CD4-positive, alpha-beta T cell treated with Interleukin-15 for 1 hour (primary cell): ENCODE data around the gene TGOLN2.

ENCODE experiments used
- DNase-seq: peaks from one replicate; pipeline ENCODE4 v3.0.0-alpha.2; 2020

Gene TGOLN2

GRCh38 chr2:85303780-85304531 is 23.8 kb downstream of the TGOLN2 start:
- DNase-seq, result no peak

GRCh38 chr2:85302121-85302520 is 25.7 kb downstream of the TGOLN2 start:
- no peak for DNase-seq

GRCh38 chr2:85291425-85292023 is 36.3 kb downstream of the TGOLN2 start:
- DNase-seq, result no peak

- no peak for DNase-seq
Observed at GRCh38 chr2:85288244-85288725, 39.5 kb downstream of the TGOLN2 start.

- DNase-seq, result no peak
Observed at GRCh38 chr2:85287721-85288120, 40.1 kb downstream of the TGOLN2 start.

GRCh38 chr2:85286918-85287317 is 40.9 kb downstream of the TGOLN2 start:
- DNase-seq, result no peak

- DNase-seq, result no peak
Observed at GRCh38 chr2:85283641-85284040, 44.1 kb downstream of the TGOLN2 start.

- DNase-seq, result no peak
Observed at GRCh38 chr2:85282914-85283313, 44.9 kb downstream of the TGOLN2 start.

- DNase-seq, result no peak
Observed at GRCh38 chr2:85281553-85281952, 46.2 kb downstream of the TGOLN2 start.

GRCh38 chr2:85278361-85278760 is 49.4 kb downstream of the TGOLN2 start:
- DNase-seq, result no peak

- DNase-seq, result no peak
Observed at GRCh38 chr2:85277416-85278158, 50.2 kb downstream of the TGOLN2 start.

GRCh38 chr2:85276571-85277118 is 51.1 kb downstream of the TGOLN2 start:
- DNase-seq, result no peak

- DNase-seq, result no peak
Observed at GRCh38 chr2:85275984-85276540, 51.7 kb downstream of the TGOLN2 start.

GRCh38 chr2:85273738-85274731 is 53.8 kb downstream of the TGOLN2 start:
- no peak for DNase-seq

- no peak for DNase-seq
Observed at GRCh38 chr2:85272357-85272756, 55.4 kb downstream of the TGOLN2 start.

- DNase-seq, result no peak
Observed at GRCh38 chr2:85269959-85270358, 57.8 kb downstream of the TGOLN2 start.
